ENCODE data around the gene DAB1.

GRCh38 chr1:57086154-57086553, 337.7 kb downstream of the DAB1 start:
- no peak for TF ChIP-seq CTCF (IDR thresholded peaks at IDR 0.05; ENCODE audit: insufficient read depth, low read length, poor library complexity, severe bottlenecking)
- no peak for TF ChIP-seq EZH2phosphoT487 (conservative IDR thresholded peaks at IDR 0.05; ENCODE audit: low read length)
